Breast epithelium (tissue), 3 donors: Measurements from ENCODE around the gene WFDC8.

Source experiments
- POLR2A ChIP-seq: fragments of 450-650 bp; IDR thresholded peaks from one replicate; pipeline ENCODE4 v1.6.1; 2016; ENCODE audit warnings: antibody characterized with exemption, mild to moderate bottlenecking, moderate library complexity
- POLR2AphosphoS5 ChIP-seq, 3 donors: sonication (generic); formaldehyde crosslinking; IDR thresholded peaks; one replicate each; pipeline ENCODE4 v1.6.1; 2017; ENCODE audit warnings: antibody characterized with exemption in 3 of 3

- TF ChIP-seq POLR2A (no peak), POLR2AphosphoS5 (IDR thresholded peaks at IDR 0.05) (no peak)
These were observed 9.7 kb upstream of the WFDC8 start for GRCh38 chr20:45588800-45589199.
